Fibroblast of peridontal ligament (primary cell): ENCODE measurements around the gene ARHGAP36.

ENCODE experiments used
- DNase-seq: peaks from one replicate; pipeline ENCODE4 v3.0.0-alpha.2; 2010; ENCODE audit errors: extremely low read depth

ARHGAP36 gene, protein sequence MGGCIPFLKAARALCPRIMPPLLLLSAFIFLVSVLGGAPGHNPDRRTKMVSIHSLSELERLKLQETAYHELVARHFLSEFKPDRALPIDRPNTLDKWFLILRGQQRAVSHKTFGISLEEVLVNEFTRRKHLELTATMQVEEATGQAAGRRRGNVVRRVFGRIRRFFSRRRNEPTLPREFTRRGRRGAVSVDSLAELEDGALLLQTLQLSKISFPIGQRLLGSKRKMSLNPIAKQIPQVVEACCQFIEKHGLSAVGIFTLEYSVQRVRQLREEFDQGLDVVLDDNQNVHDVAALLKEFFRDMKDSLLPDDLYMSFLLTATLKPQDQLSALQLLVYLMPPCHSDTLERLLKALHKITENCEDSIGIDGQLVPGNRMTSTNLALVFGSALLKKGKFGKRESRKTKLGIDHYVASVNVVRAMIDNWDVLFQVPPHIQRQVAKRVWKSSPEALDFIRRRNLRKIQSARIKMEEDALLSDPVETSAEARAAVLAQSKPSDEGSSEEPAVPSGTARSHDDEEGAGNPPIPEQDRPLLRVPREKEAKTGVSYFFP

GRCh38 chrX:131058136-131058868 lies at the start of gene ARHGAP36:
Gene ARHGAP36, plus strand, starts transcription at chrX:131058346. Its CDS starts 23,320 bp downstream, at chrX:131081666.
- DNase-seq: no peak

DNA sequence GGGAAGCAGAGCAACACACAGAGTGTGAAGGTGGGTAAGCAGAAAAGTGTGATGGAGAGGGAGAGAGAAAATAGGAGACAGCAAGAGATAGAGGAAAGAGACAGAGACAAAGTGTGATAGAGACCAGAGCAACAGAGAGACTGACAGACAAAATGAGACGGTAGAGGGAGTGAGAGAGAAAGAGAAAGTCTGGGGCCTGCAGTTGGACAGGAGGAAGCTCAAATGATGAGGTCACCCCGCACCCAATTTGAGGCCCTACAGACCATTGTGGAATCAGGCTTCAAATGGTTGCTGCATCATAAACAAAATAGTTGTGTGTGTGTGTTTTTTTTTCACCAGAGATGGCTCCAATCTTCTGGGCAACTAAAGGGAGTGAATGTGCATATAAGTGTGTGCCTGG lies 48.0 kb upstream of the ARHGAP36 start:
- DNase-seq: no peak

- DNase-seq: no peak
These were observed 32.8 kb upstream of the ARHGAP36 start for GRCh38 chrX:131025336-131025735.

DNA sequence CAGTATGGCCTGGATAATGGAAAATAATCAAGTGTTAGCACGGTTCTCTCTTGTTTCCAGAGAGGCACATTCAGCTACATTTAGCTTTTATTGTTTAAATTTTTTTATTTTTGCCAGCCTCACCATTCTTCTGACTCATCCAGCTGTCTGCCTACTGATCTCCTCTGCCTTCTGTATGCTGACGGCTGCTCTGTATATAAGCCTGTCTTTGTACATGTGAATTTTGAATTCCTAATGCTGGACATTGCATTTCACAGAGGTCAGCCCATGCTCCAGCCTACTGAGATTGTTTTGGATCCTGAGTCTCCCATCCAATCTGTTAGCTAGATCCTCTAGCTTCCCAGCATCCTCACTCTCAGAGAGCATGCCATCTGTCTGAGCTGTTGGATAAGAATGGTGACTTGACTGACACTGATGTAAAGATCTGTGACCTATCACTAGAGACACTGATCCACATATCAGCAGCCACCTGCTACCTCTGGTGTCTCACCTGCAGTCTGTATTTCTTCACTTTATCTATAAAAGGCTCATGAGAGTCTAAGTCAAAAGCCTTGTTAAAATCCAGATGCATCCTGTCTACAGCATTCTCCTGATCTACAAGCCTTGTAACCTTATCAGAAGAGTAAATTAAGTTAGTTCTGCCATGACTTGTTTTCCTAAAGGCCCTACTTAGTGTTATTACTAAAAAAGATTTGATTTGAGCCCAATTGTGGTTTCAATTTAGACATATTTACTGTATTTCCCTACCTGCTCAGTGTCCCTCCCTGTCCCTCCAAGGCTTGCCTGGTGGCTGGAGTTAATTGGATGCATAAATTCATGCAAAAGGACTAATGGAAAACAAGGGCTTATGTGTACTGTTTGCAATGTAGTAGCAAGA lies 25.6 kb upstream of the ARHGAP36 start:
- no peak for DNase-seq

GRCh38 chrX:131034063-131034462 lies 24.1 kb upstream of the ARHGAP36 start:
- no peak for DNase-seq

- DNase-seq: no peak
These were observed 17.4 kb upstream of the ARHGAP36 start for GRCh38 chrX:131040781-131041180.

DNA sequence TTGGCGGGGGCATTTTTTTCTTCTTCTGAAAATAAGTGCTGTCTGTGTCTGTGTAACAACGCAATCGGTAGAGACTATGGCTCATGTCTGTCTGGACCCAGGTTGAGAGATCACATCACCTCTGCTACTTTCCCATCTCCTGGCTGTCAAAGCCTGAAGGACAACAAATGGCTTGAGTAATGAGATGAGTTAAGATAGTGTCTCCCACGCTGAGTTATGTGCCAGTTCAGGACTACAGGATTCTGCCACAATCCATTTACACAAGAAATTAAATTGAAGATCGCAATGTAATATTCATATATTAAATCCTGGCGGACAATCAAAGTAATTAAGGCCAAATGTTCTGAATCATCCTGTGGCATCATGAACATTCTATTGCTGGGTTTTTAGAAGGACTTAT lies 16.5 kb upstream of the ARHGAP36 start:
- DNase-seq: no peak

DNA sequence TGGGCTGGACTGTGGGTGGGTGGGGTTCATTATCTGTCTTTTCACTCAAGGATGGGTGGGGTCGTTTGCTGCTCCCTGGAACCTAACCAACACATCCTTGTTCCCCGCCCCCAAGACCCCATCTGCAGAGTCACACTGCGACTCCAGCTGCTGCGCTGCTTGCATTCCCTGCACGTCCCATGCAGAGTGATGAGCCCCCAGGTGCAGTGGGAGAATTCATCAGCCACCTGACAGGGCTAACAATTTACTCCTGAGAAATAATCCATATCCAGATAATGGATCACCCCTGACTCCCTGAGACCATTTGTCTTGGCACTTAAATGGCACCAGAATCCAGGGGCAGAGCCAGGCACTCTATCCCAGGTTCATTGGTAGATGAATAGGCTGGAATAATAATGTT lies 12.4 kb upstream of the ARHGAP36 start:
- no peak for DNase-seq

DNA sequence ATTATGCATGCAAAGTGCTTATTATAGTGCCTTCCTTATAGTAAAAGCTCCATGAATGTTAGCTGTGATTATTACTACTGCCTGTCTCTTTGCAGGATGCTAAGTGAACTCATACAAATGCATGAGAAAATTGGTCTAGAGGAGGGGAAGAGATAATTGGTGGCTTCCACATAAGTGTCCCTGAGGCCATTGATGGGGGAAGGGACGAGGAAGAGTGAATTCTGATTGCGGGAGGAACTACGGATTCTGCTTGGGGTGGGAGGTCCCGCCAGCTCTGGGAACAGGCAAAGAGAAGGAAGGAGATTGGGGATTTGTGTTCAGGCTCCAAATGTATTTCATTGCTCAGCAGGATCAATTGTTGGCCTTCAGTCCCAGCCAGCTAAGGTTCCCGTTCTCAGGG lies 11.6 kb upstream of the ARHGAP36 start:
- DNase-seq: no peak

GRCh38 chrX:131047180-131047579 lies 11.0 kb upstream of the ARHGAP36 start:
- DNase-seq: no peak

DNA sequence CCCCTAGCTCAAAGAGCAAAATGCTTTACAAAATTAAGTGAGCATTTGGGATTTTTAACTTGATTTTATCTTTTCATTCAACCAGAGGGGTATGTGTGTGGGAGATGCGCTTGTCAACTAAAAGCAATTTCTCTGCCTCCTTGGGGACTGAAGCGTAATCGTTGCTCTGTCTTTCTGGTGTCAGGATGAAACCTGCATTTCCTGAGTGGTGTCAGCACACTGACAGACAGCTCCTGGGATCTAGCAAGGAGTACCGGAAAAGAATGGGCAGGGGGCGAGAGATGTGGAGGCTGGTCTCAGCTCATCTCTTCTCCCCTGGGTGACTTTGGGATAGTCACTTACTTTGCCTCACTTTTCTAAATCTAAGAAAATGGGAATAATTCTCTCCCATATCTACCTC lies 5.1 kb upstream of the ARHGAP36 start:
- DNase-seq: no peak

- DNase-seq: no peak
These were observed 3.2 kb upstream of the ARHGAP36 start for GRCh38 chrX:131054906-131055305.

- DNase-seq: no peak
These were observed 440 bp upstream of the ARHGAP36 start for GRCh38 chrX:131057706-131058105.

- DNase-seq: no peak
These were observed 1.1 kb downstream of the ARHGAP36 start for GRCh38 chrX:131059246-131059645.

DNA sequence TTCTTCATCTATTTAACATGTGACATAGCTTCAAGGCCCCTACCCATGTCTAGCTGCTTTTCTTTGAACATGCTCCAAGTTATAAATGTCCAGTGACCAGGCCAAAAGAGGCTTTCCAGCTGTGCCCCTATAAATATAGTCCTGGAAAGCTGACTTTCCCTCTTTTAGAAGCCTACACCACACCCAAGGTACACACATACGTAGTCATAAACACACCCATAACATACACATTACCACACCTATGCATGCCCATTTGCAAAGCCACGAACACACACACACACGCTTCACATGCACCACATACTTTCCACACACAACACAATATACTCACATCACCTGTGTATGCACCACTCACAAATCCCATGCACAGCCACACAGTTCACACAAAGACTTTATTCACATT lies 2.0 kb downstream of the ARHGAP36 start:
- DNase-seq: no peak

GRCh38 chrX:131061306-131061705 lies 3.2 kb downstream of the ARHGAP36 start:
- DNase-seq: no peak

GRCh38 chrX:131063613-131064012 lies 5.5 kb downstream of the ARHGAP36 start:
- no peak for DNase-seq

GRCh38 chrX:131066237-131066636 lies 8.1 kb downstream of the ARHGAP36 start:
- no peak for DNase-seq

DNA sequence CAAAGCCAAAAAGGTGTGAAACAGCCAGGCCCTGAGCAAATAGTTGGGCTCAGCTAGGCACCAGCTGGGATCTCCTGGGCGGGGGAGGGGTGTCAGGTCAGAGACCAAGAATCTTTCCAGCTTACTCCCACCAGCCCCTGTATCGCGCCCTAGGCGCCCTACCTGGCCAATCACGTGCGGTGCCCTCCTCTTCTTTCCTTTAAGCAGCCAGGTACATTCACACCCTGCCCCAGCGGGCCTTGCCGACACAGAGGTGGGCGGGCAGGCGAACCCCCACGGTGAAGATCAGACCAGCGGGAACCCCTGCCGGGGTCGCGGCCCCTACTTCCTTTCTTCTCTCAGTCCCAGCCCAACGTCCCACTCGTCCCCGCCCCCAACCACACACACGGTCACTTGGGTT lies 9.1 kb downstream of the ARHGAP36 start:
- DNase-seq: no peak

DNA sequence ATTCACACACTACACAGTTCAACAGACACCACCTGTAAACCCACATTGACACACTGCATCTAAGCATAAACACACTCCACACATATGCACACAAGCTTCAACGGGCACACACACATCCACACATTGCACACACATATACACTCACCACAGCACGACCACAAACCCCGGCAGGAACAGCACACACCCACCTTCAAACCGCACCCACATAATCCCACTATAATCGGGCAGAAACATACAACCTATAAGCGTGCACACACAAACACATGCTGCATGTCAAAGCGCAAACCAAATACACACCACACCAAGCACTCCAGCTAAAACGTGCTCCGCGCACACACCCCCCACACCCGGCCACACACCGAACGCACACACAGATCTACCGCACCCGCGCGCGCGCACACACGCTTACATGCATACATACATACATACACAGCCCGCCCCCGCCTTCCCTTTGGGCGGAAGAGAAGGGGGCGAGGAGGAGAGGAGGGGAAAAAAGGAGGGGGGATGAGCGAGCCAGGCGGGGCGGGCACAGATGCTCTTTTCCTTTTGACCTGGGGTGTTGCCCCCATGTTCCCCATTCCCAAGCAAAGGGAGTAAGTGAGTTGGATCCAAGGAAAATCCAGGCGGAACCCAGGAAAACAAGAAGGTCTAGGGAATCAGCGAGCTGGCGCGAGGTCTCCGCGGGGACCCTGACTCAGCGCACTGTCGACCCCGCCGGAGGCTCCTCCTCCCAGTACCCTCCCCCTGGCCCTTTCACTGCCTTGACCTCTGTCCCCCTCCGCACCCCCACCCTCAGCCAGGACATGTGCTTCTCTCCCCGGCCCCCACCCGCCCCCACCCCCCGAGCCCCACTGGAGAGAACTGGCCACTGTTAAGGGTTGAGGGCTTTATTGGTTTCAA lies 9.9 kb downstream of the ARHGAP36 start:
- no peak for DNase-seq
